Skeletal muscle cell (primary cell): ENCODE data around the gene MYMX.
"Not testable (repeated sequence)": the region's sequence is repeated elsewhere in the genome, so short reads cannot be mapped to it uniquely, and the experiment has no call there.

Experiments
- DNase-seq: peaks from one replicate; pipeline ENCODE4 v3.0.0-alpha.2; 2010; ENCODE audit warnings: low read depth
- H3K4me3 ChIP-seq: 2 replicates; pipeline ENCODE4 v1.5.1; 2011; ENCODE audit warnings: low read depth, mild to moderate bottlenecking, control low read depth, low read length, moderate library complexity

Gene MYMX

GRCh38 chr6:44228433-44228832 is 11.7 kb downstream of the MYMX start:
- H3K4me3 ChIP-seq = no peak overlapping the region
- no peak for DNase-seq

GRCh38 chr6:44228836-44229235 is 12.1 kb downstream of the MYMX start:
- no peak overlapping the region for H3K4me3 ChIP-seq
- DNase-seq = no peak

GRCh38 chr6:44229376-44230033 is 12.8 kb downstream of the MYMX start:
- no peak for DNase-seq
- no peak overlapping the region for H3K4me3 ChIP-seq

GRCh38 chr6:44230034-44230675 is 13.4 kb downstream of the MYMX start:
- no peak overlapping the region for H3K4me3 ChIP-seq
- no peak for DNase-seq

- not testable (repeated sequence) for H3K4me3 ChIP-seq, DNase-seq
Observed at GRCh38 chr6:44231426-44231825, 14.7 kb downstream of the MYMX start.

- no peak for DNase-seq
- H3K4me3 ChIP-seq = no peak overlapping the region
Observed at GRCh38 chr6:44232676-44233566, 16.2 kb downstream of the MYMX start.

GRCh38 chr6:44233567-44234100 is 16.9 kb downstream of the MYMX start:
- no peak overlapping the region for H3K4me3 ChIP-seq
- no peak for DNase-seq

GRCh38 chr6:44234101-44235025 is 17.6 kb downstream of the MYMX start:
- no peak for DNase-seq

GRCh38 chr6:44235269-44235668 is 18.5 kb downstream of the MYMX start:
- H3K4me3 ChIP-seq = no peak overlapping the region
- no peak for DNase-seq

More at GRCh38 chr6:44234101-44235025, 17.6 kb downstream of the MYMX start:
- H3K4me3 ChIP-seq = no peak overlapping the region

- no peak overlapping the region for H3K4me3 ChIP-seq
- DNase-seq = no peak
Observed at GRCh38 chr6:44235891-44236516, 19.3 kb downstream of the MYMX start.

GRCh38 chr6:44237021-44237812 is 20.5 kb downstream of the MYMX start:
- DNase-seq = peak; percentile 90

GRCh38 chr6:44237813-44238433 is 21.2 kb downstream of the MYMX start:
- no peak for DNase-seq
- H3K4me3 ChIP-seq = peak overlapping the region; percentile 53

More at GRCh38 chr6:44237021-44237812, 20.5 kb downstream of the MYMX start:
- peak overlapping the region; percentile 53 for H3K4me3 ChIP-seq

- H3K4me3 ChIP-seq = no peak overlapping the region
- no peak for DNase-seq
Observed at GRCh38 chr6:44238687-44239350, 22.1 kb downstream of the MYMX start.

GRCh38 chr6:44243345-44243744 is 26.6 kb downstream of the MYMX start:
- no peak for DNase-seq
- H3K4me3 ChIP-seq = no peak overlapping the region

GRCh38 chr6:44245391-44245911 is 28.7 kb downstream of the MYMX start:
- peak overlapping the region; percentile 71 for H3K4me3 ChIP-seq
- no peak for DNase-seq

- peak overlapping the region; percentile 71 for H3K4me3 ChIP-seq
- DNase-seq = no peak
Observed at GRCh38 chr6:44245912-44246662, 29.4 kb downstream of the MYMX start.
